ENCODE results near the gene SMAD1. TPM values are rescaled to one million over a fixed set of nuclear protein-coding genes. Genes with fewer than 3 reads are reported as not detected.

SMAD1 gene
- total RNA-seq, 4 donors from 2014 or later, result 10.4 to 36.9 (median 19.9) TPM

GRCh38 chr4:145481942-145482208, 222 bp downstream of the SMAD1 start:
- TF ChIP-seq, protein P1, sequence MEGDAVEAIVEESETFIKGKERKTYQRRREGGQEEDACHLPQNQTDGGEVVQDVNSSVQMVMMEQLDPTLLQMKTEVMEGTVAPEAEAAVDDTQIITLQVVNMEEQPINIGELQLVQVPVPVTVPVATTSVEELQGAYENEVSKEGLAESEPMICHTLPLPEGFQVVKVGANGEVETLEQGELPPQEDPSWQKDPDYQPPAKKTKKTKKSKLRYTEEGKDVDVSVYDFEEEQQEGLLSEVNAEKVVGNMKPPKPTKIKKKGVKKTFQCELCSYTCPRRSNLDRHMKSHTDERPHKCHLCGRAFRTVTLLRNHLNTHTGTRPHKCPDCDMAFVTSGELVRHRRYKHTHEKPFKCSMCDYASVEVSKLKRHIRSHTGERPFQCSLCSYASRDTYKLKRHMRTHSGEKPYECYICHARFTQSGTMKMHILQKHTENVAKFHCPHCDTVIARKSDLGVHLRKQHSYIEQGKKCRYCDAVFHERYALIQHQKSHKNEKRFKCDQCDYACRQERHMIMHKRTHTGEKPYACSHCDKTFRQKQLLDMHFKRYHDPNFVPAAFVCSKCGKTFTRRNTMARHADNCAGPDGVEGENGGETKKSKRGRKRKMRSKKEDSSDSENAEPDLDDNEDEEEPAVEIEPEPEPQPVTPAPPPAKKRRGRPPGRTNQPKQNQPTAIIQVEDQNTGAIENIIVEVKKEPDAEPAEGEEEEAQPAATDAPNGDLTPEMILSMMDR (IDR thresholded peaks at IDR 0.05; ENCODE audit: low read depth), result no peak

GRCh38 chr4:145482209-145483037, 770 bp downstream of the SMAD1 start:
- TF ChIP-seq, protein P1 (IDR thresholded peaks at IDR 0.05; ENCODE audit: low read depth), result no peak

DNA sequence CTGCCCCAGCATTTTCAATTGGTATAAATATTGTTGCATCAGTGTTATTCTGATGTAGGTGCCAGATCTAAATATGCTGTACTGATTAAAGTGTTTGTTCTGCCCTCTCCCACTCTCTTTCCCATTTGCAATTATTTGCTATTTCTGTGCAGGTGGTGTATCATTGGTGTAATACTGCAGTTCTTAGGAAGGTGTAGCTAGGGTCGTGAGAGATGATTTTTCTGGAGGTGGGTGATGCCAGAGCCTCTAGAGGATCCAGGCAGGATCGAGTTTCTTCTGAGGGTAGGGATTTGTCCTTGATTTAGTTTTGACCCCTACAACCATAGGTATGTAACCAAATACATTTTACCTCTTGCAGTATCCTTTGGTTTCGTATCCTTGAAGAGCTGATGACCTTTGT, 1.9 kb downstream of the SMAD1 start:
- TF ChIP-seq, protein P1 (IDR thresholded peaks at IDR 0.05; ENCODE audit: low read depth), result no peak

GRCh38 chr4:145484225-145484846, 2.7 kb downstream of the SMAD1 start:
- TF ChIP-seq, protein P1 (IDR thresholded peaks at IDR 0.05; ENCODE audit: low read depth), result no peak

GRCh38 chr4:145485120-145485519, 3.5 kb downstream of the SMAD1 start:
- TF ChIP-seq, protein P1 (IDR thresholded peaks at IDR 0.05; ENCODE audit: low read depth), result no peak

DNA sequence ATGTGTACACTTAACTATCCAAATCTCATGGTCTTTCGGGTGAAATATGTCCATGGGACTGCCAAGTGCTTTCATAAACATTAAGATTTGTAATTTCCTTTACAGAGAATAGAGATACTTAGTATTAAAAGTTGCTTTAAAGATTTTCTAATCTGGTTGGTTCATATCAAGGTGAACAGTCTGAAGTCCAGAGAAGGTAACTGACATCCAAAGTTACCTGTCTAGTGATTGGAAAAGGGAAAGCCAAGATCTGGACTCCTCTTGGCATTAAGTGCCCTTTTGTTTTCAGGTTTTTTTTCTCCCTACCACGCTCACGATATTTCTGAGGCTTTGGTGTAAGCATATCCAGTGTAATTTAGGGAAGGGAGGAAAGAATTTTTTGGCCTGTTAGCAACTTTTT, 5.0 kb downstream of the SMAD1 start:
- TF ChIP-seq, protein P1 (IDR thresholded peaks at IDR 0.05; ENCODE audit: low read depth), result no peak

GRCh38 chr4:145487631-145488030, 6.0 kb downstream of the SMAD1 start:
- TF ChIP-seq, protein P1 (IDR thresholded peaks at IDR 0.05; ENCODE audit: low read depth), result no peak

Measured in subcutaneous adipose tissue (tissue), 4 donors.